Trophoblast cell (in vitro differentiated cells and primary cell): ENCODE measurements around the gene TTC28.

ENCODE experiments used
- DNase-seq, 2 donors: peaks; one replicate each; pipeline ENCODE4 v3.0.0-alpha.2; 2016
- H2AFZ ChIP-seq: 2 replicates; pipeline ENCODE4 v1.6.1; 2013; ENCODE audit warnings: low read length, moderate library complexity, mild to moderate bottlenecking; ENCODE audit not compliant: insufficient read depth, poor library complexity
- H2AK5ac ChIP-seq: 2 replicates; pipeline ENCODE4 v1.6.1; 2013; ENCODE audit warnings: mild to moderate bottlenecking, low read length
- H2BK120ac ChIP-seq: 2 replicates; pipeline ENCODE4 v1.6.1; 2013; ENCODE audit warnings: low read length, mild to moderate bottlenecking, moderate library complexity; ENCODE audit not compliant: insufficient read depth, poor library complexity
- H2BK12ac ChIP-seq: 2 replicates; pipeline ENCODE4 v1.6.1; 2013; ENCODE audit warnings: mild to moderate bottlenecking, low read length, moderate library complexity
- H2BK5ac ChIP-seq: 2 replicates; pipeline ENCODE4 v1.6.1; 2013; ENCODE audit warnings: low read length, low read depth, moderate library complexity, mild to moderate bottlenecking; ENCODE audit not compliant: poor library complexity
- H3K14ac ChIP-seq: 2 replicates; pipeline ENCODE4 v1.6.1; 2013; ENCODE audit warnings: mild to moderate bottlenecking, low read length
- H3K18ac ChIP-seq: 2 replicates; pipeline ENCODE4 v1.6.1; 2013; ENCODE audit warnings: mild to moderate bottlenecking, low read length
- H3K23ac ChIP-seq: 2 replicates; pipeline ENCODE4 v1.6.1; 2013; ENCODE audit warnings: low read length
- H3K27ac ChIP-seq: 2 replicates; pipeline ENCODE4 v1.5.1; 2013; ENCODE audit warnings: low read depth, mild to moderate bottlenecking, inconsistent platforms, low read length, moderate library complexity
- H3K27me3 ChIP-seq: 2 replicates; pipeline ENCODE4 v1.6.1; 2013; ENCODE audit warnings: inconsistent platforms, mild to moderate bottlenecking, low read length, moderate library complexity; ENCODE audit not compliant: insufficient read depth
- H3K36me3 ChIP-seq, 2 experiments: 1 replicate in 1 of 2; 2 replicates in 1 of 2; pipeline ENCODE4 v1.6.1; 2013; ENCODE audit warnings: low read length in 2 of 2, mild to moderate bottlenecking in 2 of 2, moderate library complexity in 1 of 2; ENCODE audit not compliant: insufficient read depth in 2 of 2, control insufficient read depth in 1 of 2
- H3K4ac ChIP-seq: 2 replicates; pipeline ENCODE4 v1.6.1; 2013; ENCODE audit warnings: low read depth, mild to moderate bottlenecking, low read length, moderate library complexity
- H3K4me1 ChIP-seq, 2 experiments: 1 replicate in 1 of 2; 2 replicates in 1 of 2; pipeline ENCODE4 v1.6.1; 2013; ENCODE audit warnings: low read length in 2 of 2, mild to moderate bottlenecking in 2 of 2, moderate library complexity in 1 of 2; ENCODE audit not compliant: insufficient read depth in 2 of 2, control insufficient read depth in 1 of 2
- H3K4me2 ChIP-seq: 2 replicates; pipeline ENCODE4 v1.6.1; 2013; ENCODE audit warnings: inconsistent platforms, mild to moderate bottlenecking, low read length, moderate library complexity
- H3K4me3 ChIP-seq: 2 replicates; pipeline ENCODE4 v1.5.1; 2013; ENCODE audit warnings: mild to moderate bottlenecking, low read depth, low read length, inconsistent platforms
- H3K79me1 ChIP-seq: one replicate; pipeline ENCODE4 v1.6.1; 2013; ENCODE audit warnings: low read length
- H3K79me2 ChIP-seq: 2 replicates; pipeline ENCODE4 v1.6.1; 2013; ENCODE audit warnings: low read length, mild to moderate bottlenecking; ENCODE audit not compliant: control insufficient read depth, insufficient read depth, poor library complexity
- H3K9ac ChIP-seq: 2 replicates; pipeline ENCODE4 v1.6.1; 2013; ENCODE audit warnings: mild to moderate bottlenecking, low read length
- H3K9me3 ChIP-seq: 2 replicates; pipeline ENCODE4 v1.6.1; 2013; ENCODE audit warnings: low read depth, mild to moderate bottlenecking, control low read depth, inconsistent platforms, low read length; ENCODE audit not compliant: insufficient read depth
- H4K12ac ChIP-seq: 2 replicates; pipeline ENCODE4 v1.6.1; 2013; ENCODE audit warnings: low read depth, mild to moderate bottlenecking, low read length, moderate library complexity
- H4K8ac ChIP-seq: 2 replicates; pipeline ENCODE4 v1.6.1; 2013; ENCODE audit warnings: low read depth, mild to moderate bottlenecking, low read length, moderate library complexity
- H4K91ac ChIP-seq: one replicate; pipeline ENCODE4 v1.6.1; 2013; ENCODE audit warnings: low read depth, mild to moderate bottlenecking, low read length, moderate library complexity
- WGBS: extraction: QIAGEN DNeasy Blood & Tissue Kit; methylation state at CpG from one replicate; pipeline ENCODE4 v1.1.7; 2013; ENCODE audit warnings: missing lambda C conversion rate; ENCODE audit not compliant: insufficient read length, insufficient coverage; ENCODE audit errors: extremely low coverage; 5-methylcytosine and 5-hydroxymethylcytosine counted together

The TTC28 gene

GRCh38 chr22:28222571-28222970, 457.1 kb downstream of the TTC28 start:
- Histone ChIP-seq H3K36me3 (no peaks in the 10 kb centered on the region), H3K23ac (no peak overlapping the region), H4K91ac (no peak overlapping the region), H2BK12ac (no peak overlapping the region), H3K27me3 (no peaks in the 10 kb centered on the region), H3K14ac (no peak overlapping the region), H2AK5ac (no peak overlapping the region), H3K79me2 (no peaks in the 10 kb centered on the region), H2AFZ (no peak overlapping the region), H4K8ac (no peak overlapping the region), H3K18ac (no peak overlapping the region), H3K4ac (no peak overlapping the region), H3K79me1 (no peaks in the 10 kb centered on the region), H2BK5ac (no peak overlapping the region), H3K4me1 (no peaks in the 10 kb centered on the region), H4K12ac (no peak overlapping the region), H3K9me3 (no peaks in the 10 kb centered on the region), H3K4me3 (no peak overlapping the region), H3K9ac (no peak overlapping the region), H3K27ac (no peak overlapping the region), H3K4me2 (no peak overlapping the region), H2BK120ac (no peak overlapping the region)
- WGBS: no CpG with 5 or more reads among the region's 2 CpGs
- no peak for DNase-seq

DNA sequence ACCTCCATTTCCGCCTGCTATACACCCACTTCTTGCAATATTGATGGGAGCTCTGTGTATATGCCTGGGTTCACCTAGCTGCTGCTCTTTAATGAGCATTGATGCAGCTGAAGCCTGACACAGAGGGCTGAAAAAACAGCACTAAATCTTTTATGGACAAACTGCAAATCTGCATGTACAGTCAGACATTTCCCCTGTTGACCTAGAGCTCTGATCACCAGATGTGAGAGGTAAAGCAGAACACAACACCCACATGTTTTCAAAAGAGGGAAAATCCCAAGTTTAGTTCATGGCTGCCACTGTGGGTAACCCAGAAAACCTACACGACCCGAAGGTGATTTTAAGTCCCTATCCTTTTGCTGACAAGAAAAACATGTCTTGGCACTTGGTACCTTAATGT, 457.6 kb downstream of the TTC28 start:
- Histone ChIP-seq H2AFZ (no peak overlapping the region), H3K27ac (no peak overlapping the region), H3K4ac (no peak overlapping the region), H3K9me3 (no peaks in the 10 kb centered on the region), H3K36me3 (no peaks in the 10 kb centered on the region), H3K14ac (no peak overlapping the region), H2BK5ac (no peak overlapping the region), H3K18ac (no peak overlapping the region), H3K27me3 (no peaks in the 10 kb centered on the region), H3K79me2 (no peaks in the 10 kb centered on the region), H2AK5ac (no peak overlapping the region), H2BK120ac (no peak overlapping the region), H3K9ac (no peak overlapping the region), H3K4me1 (no peaks in the 10 kb centered on the region), H3K23ac (no peak overlapping the region), H4K12ac (no peak overlapping the region), H3K4me3 (no peak overlapping the region), H4K8ac (no peak overlapping the region), H3K4me2 (no peak overlapping the region), H4K91ac (no peak overlapping the region), H2BK12ac (no peak overlapping the region), H3K79me1 (no peaks in the 10 kb centered on the region)
- no CpG with 5 or more reads among the region's 3 CpGs for WGBS
- DNase-seq: no peak

DNA sequence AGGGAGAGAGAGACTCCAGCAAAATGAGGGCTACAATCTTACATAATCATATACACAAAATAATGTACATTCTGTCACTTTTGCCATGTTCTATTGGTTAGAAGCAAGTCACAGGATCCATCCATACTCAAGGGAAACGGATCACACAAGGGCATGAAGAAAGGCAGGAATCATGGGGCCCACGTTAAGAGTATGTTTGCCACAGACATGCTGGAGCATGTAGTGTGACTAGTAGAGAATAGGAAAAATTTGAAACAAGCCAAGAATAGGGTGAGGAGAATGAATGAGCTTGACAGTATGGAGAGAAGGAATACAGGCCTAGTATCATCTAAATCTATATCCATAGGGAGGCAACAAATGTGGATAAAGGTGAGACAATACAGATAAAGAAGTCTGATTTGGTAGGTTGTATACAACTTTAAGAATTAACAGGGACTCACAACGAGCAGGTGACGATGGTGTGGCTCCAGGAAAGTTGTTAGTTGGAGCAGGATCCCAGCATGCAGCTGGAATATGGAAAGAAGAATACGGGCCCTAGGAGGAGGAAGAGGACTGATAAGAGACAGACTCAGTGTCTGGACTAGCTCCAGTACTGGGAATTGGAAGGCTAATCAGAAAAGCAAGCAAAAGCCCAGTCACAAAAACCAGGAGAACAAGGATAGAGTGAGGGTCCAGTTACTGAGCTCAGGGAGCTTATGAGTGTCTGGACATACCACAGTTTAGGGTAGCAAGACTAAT, 458.8 kb downstream of the TTC28 start:
- no peak overlapping the region for H3K4ac ChIP-seq
- H3K18ac ChIP-seq: no peak overlapping the region

GRCh38 chr22:28217277-28217676, 462.4 kb downstream of the TTC28 start:
- H3K23ac ChIP-seq: no peak overlapping the region

More for the DNA sequence above, 458.8 kb downstream of the TTC28 start:
- Histone ChIP-seq H2BK12ac (no peak overlapping the region), H2AFZ (no peak overlapping the region), H3K36me3 (no peaks in the 10 kb centered on the region), H3K4me2 (no peak overlapping the region), H3K4me3 (no peak overlapping the region), H3K79me2 (no peaks in the 10 kb centered on the region), H3K9me3 (no peaks in the 10 kb centered on the region), H3K14ac (no peak overlapping the region), H4K12ac (no peak overlapping the region), H3K27ac (no peak overlapping the region), H3K27me3 (no peaks in the 10 kb centered on the region), H2BK120ac (no peak overlapping the region), H3K9ac (no peak overlapping the region), H3K79me1 (no peaks in the 10 kb centered on the region), H3K4me1 (no peaks in the 10 kb centered on the region), H4K91ac (no peak overlapping the region), H3K23ac (no peak overlapping the region), H4K8ac (no peak overlapping the region), H2BK5ac (no peak overlapping the region), H2AK5ac (no peak overlapping the region)
- no peak for DNase-seq
- no CpG with 5 or more reads among the region's 5 CpGs for WGBS

More at GRCh38 chr22:28217277-28217676, 462.4 kb downstream of the TTC28 start:
- Histone ChIP-seq H3K79me2 (no peaks in the 10 kb centered on the region), H3K4me2 (no peak overlapping the region), H3K9me3 (no peaks in the 10 kb centered on the region), H3K79me1 (no peaks in the 10 kb centered on the region), H3K18ac (no peak overlapping the region), H4K12ac (no peak overlapping the region), H3K4ac (no peak overlapping the region), H3K14ac (no peak overlapping the region), H2BK12ac (no peak overlapping the region), H4K8ac (no peak overlapping the region), H2BK120ac (no peak overlapping the region), H3K4me3 (no peak overlapping the region), H3K27ac (no peak overlapping the region), H2BK5ac (no peak overlapping the region), H4K91ac (no peak overlapping the region), H2AK5ac (no peak overlapping the region), H3K27me3 (no peaks in the 10 kb centered on the region), H3K4me1 (no peaks in the 10 kb centered on the region), H2AFZ (no peak overlapping the region), H3K36me3 (no peaks in the 10 kb centered on the region), H3K9ac (no peak overlapping the region)
- no peak for DNase-seq
- no CpG with 5 or more reads among the region's 1 CpG for WGBS
